IPS DF 4.7 (cell line): ENCODE measurements around the gene ZNF575.

Experiments used
- DNase-seq: peaks from one replicate; pipeline ENCODE4 v3.0.0-alpha.2; 2013; ENCODE audit warnings: low spot score; ENCODE audit errors: extremely low read depth

ZNF575 gene

GRCh38 chr19:43570174-43570791 is 37.3 kb downstream of the ZNF575 start:
- no peak for DNase-seq

- no peak for DNase-seq
These were observed 39.2 kb downstream of the ZNF575 start for GRCh38 chr19:43572171-43572588.

DNA sequence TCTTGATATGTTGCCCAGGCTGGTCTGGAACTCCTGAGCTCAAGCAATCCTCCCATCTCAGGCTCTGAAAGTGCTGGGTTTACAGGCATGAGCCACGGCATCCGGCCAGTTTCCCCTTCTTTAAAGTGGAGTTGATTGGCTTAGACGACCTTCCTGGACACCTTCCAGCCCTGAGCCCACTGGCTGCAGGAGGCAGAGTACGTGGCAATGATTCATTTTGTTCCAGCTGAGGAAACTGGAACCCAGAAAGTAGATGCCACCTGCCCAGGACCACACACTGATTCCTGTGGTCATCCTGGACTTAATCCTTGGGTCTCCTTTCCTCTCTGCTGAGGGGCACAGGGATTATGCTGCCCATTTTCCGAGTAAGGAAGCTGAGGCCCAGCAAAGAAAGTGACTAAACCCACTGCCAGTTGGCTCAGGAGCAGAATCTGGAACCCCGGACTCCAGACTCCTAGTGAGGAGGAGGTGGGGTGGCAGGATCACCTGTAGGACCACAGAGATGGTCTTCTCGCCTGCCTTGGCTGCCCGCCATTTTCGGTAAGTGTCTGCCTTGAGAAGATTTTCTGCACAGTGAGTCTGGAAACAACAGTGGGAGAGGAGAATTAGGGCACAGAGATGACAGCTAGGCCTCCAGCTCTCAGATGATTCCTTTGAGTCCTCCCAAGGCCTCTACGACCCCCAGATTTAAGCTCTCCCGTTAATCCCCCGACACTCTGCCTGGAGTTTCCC is 41.6 kb downstream of the ZNF575 start:
- no peak for DNase-seq

DNA sequence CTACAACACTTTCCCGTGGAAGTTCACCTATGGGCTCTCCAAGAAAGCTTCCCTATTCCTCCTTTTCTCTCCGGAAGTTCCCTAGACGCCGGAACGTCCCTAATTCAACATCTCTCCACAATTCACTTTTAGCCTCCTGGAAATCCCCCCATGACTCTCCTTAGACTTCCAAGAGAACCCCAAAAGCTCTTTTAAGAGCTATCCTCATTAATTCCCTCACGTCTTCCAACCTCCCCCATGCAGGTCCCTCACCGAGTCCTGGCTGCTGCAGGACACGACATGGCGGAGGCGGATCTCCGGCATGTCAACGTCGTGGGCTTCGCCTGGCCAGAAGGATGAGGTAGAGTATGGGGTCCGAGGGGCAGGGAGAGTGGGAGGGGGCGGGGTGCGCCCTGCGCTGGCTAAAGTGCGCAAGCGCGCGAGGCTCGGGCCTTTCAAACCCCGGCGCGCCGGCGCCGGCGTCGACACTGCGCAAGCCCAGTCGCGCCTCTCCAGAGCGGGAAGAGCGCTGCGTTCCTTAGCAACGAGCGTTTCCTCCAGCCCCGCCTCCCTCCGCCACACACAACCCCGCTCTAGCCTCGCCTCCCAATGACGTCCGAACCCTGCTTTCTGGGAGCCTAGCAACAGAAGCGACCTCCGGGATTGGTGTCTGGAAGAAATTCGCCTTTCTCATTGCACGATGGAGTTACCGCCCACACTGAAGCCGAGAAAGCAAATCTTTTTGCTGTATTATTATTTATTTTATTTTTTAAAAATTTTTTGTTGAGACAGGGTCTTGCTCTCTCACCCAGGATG is 42.4 kb downstream of the ZNF575 start, which contains the start of the genes PINLYP and XRCC1:
Gene PINLYP (plus strand): TSS at position 646 of the 795 bp plus-strand sequence. CDS start 1,391 bp downstream, outside the sequence.
Gene XRCC1 (minus strand): TSS at position 372 of the 795 bp plus-strand sequence. CDS start 69 bp downstream, at position 303.
- DNase-seq: peak; percentile 94

GRCh38 chr19:43575955-43576878 is 43.2 kb downstream of the ZNF575 start:
- DNase-seq: no peak

GRCh38 chr19:43578787-43579186 is 45.8 kb downstream of the ZNF575 start:
- DNase-seq: no peak

GRCh38 chr19:43581467-43581866 is 48.5 kb downstream of the ZNF575 start:
- no peak for DNase-seq

- no peak for DNase-seq
These were observed 49.5 kb downstream of the ZNF575 start for GRCh38 chr19:43582495-43582894.

DNA sequence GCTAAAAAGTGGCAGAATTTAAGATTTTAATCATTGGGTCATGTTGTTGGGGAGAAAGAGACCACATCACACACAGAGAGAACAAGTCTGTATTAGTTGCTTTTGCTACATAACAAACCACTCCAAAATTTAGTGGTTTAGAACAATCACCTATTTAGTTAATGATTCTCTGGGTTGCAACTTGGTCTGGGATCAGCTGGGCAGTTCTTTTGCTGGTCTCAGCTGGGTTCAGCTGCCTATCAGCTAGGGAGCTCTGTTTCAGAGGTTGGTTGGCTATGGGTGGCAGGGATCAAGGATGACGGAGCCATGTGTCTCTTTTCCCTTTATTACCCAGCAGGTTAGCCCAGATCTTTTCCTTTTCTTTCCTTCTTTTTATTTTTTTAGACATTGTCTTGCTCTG is 51.5 kb downstream of the ZNF575 start:
- DNase-seq: no peak
